ENCODE data around the gene MAP7D1. TPM values are rescaled to one million over a fixed set of nuclear protein-coding genes. Genes with fewer than 3 reads are reported as not detected.

Gene MAP7D1
- total RNA-seq, 1 experiment from 2014 or later, result 192 TPM

GRCh38 chr1:36204347-36204909 lies 48.5 kb downstream of the MAP7D1 start:
- TF ChIP-seq EZH2 (IDR thresholded peaks at IDR 0.05; ENCODE audit: borderline replicate concordance, low read depth, low read length, poor library complexity, severe bottlenecking), result no peak
- TF ChIP-seq, protein P1, sequence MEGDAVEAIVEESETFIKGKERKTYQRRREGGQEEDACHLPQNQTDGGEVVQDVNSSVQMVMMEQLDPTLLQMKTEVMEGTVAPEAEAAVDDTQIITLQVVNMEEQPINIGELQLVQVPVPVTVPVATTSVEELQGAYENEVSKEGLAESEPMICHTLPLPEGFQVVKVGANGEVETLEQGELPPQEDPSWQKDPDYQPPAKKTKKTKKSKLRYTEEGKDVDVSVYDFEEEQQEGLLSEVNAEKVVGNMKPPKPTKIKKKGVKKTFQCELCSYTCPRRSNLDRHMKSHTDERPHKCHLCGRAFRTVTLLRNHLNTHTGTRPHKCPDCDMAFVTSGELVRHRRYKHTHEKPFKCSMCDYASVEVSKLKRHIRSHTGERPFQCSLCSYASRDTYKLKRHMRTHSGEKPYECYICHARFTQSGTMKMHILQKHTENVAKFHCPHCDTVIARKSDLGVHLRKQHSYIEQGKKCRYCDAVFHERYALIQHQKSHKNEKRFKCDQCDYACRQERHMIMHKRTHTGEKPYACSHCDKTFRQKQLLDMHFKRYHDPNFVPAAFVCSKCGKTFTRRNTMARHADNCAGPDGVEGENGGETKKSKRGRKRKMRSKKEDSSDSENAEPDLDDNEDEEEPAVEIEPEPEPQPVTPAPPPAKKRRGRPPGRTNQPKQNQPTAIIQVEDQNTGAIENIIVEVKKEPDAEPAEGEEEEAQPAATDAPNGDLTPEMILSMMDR (conservative IDR thresholded peaks at IDR 0.05; ENCODE audit: low read depth, low read length), result no peak
- no peak overlapping the region for H3K27ac ChIP-seq (ENCODE audit: low read depth, low read length, poor library complexity, severe bottlenecking)
- no peak for DNase-seq (ENCODE audit: low spot score)
- POLR2A ChIA-PET (ENCODE audit: low non-redundant PET), result no interaction called here
- no peak overlapping the region for H3K4me3 ChIP-seq (ENCODE audit: low read depth, low read length, poor library complexity, severe bottlenecking)
- H3K4me1 ChIP-seq (ENCODE audit: insufficient read depth, low read length, poor library complexity, severe bottlenecking), result no peaks in the 10 kb centered on the region
- H3K27me3 ChIP-seq (replicated peaks; ENCODE audit: insufficient read depth, low read depth, low read length, poor library complexity), result no peaks in the 10 kb centered on the region
- no peaks in the 10 kb centered on the region for H3K36me3 ChIP-seq (ENCODE audit: insufficient read depth, low read length, poor library complexity, severe bottlenecking)
- no peaks in the 10 kb centered on the region for H3K9me3 ChIP-seq (ENCODE audit: low read depth, low read length, poor library complexity, severe bottlenecking)
- BruUV-seq (replicated peaks), result no TSS peak
- intact Hi-C loops (cut with micrococcal nuclease; ENCODE audit: unreplicated experiment), result no loop called here
- CTCF ChIA-PET, result no interaction called here

GRCh38 chr1:36206323-36206858 lies 50.4 kb downstream of the MAP7D1 start:
- Histone ChIP-seq H3K4me1 (ENCODE audit: insufficient read depth, low read length, poor library complexity, severe bottlenecking) (no peaks in the 10 kb centered on the region), H3K27me3 (replicated peaks; ENCODE audit: insufficient read depth, low read depth, low read length, poor library complexity) (no peaks in the 10 kb centered on the region), H3K9me3 (ENCODE audit: low read depth, low read length, poor library complexity, severe bottlenecking) (no peaks in the 10 kb centered on the region), H3K27ac (ENCODE audit: low read depth, low read length, poor library complexity, severe bottlenecking) (no peak overlapping the region), H3K36me3 (ENCODE audit: insufficient read depth, low read length, poor library complexity, severe bottlenecking) (no peaks in the 10 kb centered on the region), H3K4me3 (ENCODE audit: low read depth, low read length, poor library complexity, severe bottlenecking) (no peak overlapping the region)
- BruUV-seq (replicated peaks), result no TSS peak
- CTCF ChIA-PET, result no interaction called here
- intact Hi-C loops (cut with micrococcal nuclease; ENCODE audit: unreplicated experiment), result no loop called here
- POLR2A ChIA-PET (ENCODE audit: low non-redundant PET), result no interaction called here
- TF ChIP-seq EZH2 (IDR thresholded peaks at IDR 0.05; ENCODE audit: borderline replicate concordance, low read depth, low read length, poor library complexity, severe bottlenecking), result no peak
- TF ChIP-seq, protein P1 (conservative IDR thresholded peaks at IDR 0.05; ENCODE audit: low read depth, low read length), result no peak
- DNase-seq (ENCODE audit: low spot score), result no peak

DNA sequence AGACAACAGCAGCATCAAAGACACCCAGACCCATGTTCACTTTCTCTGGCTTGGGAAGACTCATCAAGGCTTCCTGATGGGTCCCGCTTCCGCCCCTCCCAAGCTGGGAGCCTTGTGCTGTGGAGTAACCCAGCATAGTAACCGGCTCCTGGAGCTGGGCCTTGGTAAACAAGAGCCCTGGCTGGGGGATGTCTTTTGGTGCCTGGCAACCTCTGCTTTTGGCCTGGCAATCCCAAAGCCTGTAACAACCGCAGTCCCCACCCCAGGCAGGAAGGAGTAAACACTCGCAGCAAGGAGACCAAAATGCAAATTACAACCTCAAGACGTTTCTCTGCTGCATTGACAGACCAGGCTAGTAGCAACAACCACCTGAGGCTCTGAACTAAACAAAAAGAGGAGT lies 51.4 kb downstream of the MAP7D1 start:
- no peak for DNase-seq (ENCODE audit: low spot score)
- CTCF ChIA-PET, result no interaction called here
- H3K27ac ChIP-seq (ENCODE audit: low read depth, low read length, poor library complexity, severe bottlenecking), result no peak overlapping the region
- BruUV-seq (replicated peaks), result no TSS peak
- H3K4me3 ChIP-seq (ENCODE audit: low read depth, low read length, poor library complexity, severe bottlenecking), result no peak overlapping the region
- H3K9me3 ChIP-seq (ENCODE audit: low read depth, low read length, poor library complexity, severe bottlenecking), result no peaks in the 10 kb centered on the region
- no peaks in the 10 kb centered on the region for H3K27me3 ChIP-seq (replicated peaks; ENCODE audit: insufficient read depth, low read depth, low read length, poor library complexity)
- H3K36me3 ChIP-seq (ENCODE audit: insufficient read depth, low read length, poor library complexity, severe bottlenecking), result no peaks in the 10 kb centered on the region
- TF ChIP-seq, protein P1 (conservative IDR thresholded peaks at IDR 0.05; ENCODE audit: low read depth, low read length), result no peak
- POLR2A ChIA-PET (ENCODE audit: low non-redundant PET), result no interaction called here
- H3K4me1 ChIP-seq (ENCODE audit: insufficient read depth, low read length, poor library complexity, severe bottlenecking), result no peaks in the 10 kb centered on the region
- intact Hi-C loops (cut with micrococcal nuclease; ENCODE audit: unreplicated experiment), result no loop called here

All from A673 (cell line).